CD14-positive monocyte (primary cell): ENCODE results near the gene DLGAP5. TPM values are rescaled to one million over a fixed set of nuclear protein-coding genes. Genes with fewer than 3 reads are reported as not detected.

ENCODE experiments used
- DNase-seq, 3 donors: peaks; one replicate each; pipeline ENCODE4 v3.0.0-alpha.2; 2011 to 2022
- H2AFZ ChIP-seq: 2 replicates; pipeline ENCODE4 v1.6.0; 2012; ENCODE audit warnings: mild to moderate bottlenecking, low read depth, low read length, inconsistent platforms; ENCODE audit not compliant: insufficient read depth, poor library complexity, severe bottlenecking
- H3K27ac ChIP-seq, 2 donors: 1 replicate in 1 of 2; 2 replicates in 1 of 2; pipeline ENCODE4 v1.5.1; 2012 to 2013; ENCODE audit warnings: low read length in 2 of 2, control low read depth in 1 of 2, inconsistent platforms in 1 of 2, low read depth in 1 of 2, mild to moderate bottlenecking in 1 of 2
- H3K27me3 ChIP-seq, 2 donors: one replicate each; pipeline versions ENCODE4 v1.6.0 to v1.6.1; 2011 to 2013; ENCODE audit warnings: low read length in 2 of 2; ENCODE audit not compliant: control insufficient read depth in 2 of 2, insufficient read depth in 2 of 2
- H3K36me3 ChIP-seq, 2 donors: replicated peaks in 1 of 2; 1 replicate in 1 of 2; 2 replicates in 1 of 2; pipeline versions ENCODE4 v1.5.1 to v1.6.1; 2012 to 2013; ENCODE audit warnings: low read length in 2 of 2, control low read depth in 1 of 2, inconsistent platforms in 1 of 2, mild to moderate bottlenecking in 1 of 2; ENCODE audit not compliant: insufficient read depth in 2 of 2, control insufficient read depth in 1 of 2
- H3K4me1 ChIP-seq, 2 donors: 1 replicate in 1 of 2; 2 replicates in 1 of 2; pipeline versions ENCODE4 v1.5.1 to v1.6.1; 2012 to 2013; ENCODE audit warnings: low read length in 2 of 2, control low read depth in 1 of 2, inconsistent platforms in 1 of 2, mild to moderate bottlenecking in 1 of 2, moderate library complexity in 1 of 2; ENCODE audit not compliant: insufficient read depth in 2 of 2, control insufficient read depth in 1 of 2
- H3K4me2 ChIP-seq: replicated peaks from 2 replicates; pipeline ENCODE3; 2012; ENCODE audit warnings: low read length, moderate library complexity, mild to moderate bottlenecking; ENCODE audit not compliant: poor library complexity, severe bottlenecking; ENCODE audit errors: extremely low read depth
- H3K4me3 ChIP-seq, 3 experiments: fragments of 200-600 bp in 1 of 3; sonication (generic) in 1 of 3; replicated peaks in 1 of 3; 1 replicate in 2 of 3; 2 replicates in 1 of 3; pipeline ENCODE4 v1.5.1; 2011 to 2013; ENCODE audit warnings: low read length in 3 of 3, mild to moderate bottlenecking in 3 of 3, control low read depth in 2 of 3, low read depth in 2 of 3, inconsistent platforms in 1 of 3, moderate library complexity in 1 of 3
- H3K79me2 ChIP-seq: 2 replicates; pipeline ENCODE4 v1.6.0; 2012; ENCODE audit warnings: mild to moderate bottlenecking, control low read depth, inconsistent platforms, low read length, moderate library complexity; ENCODE audit not compliant: insufficient read depth
- H3K9ac ChIP-seq: 2 replicates; pipeline ENCODE4 v1.6.0; 2017; ENCODE audit warnings: low read length, mild to moderate bottlenecking; ENCODE audit not compliant: insufficient read depth, poor library complexity, severe bottlenecking
- H3K9me3 ChIP-seq, 2 donors: replicated peaks in 1 of 2; 1 replicate in 1 of 2; 2 replicates in 1 of 2; pipeline versions ENCODE4 v1.5.1 to v1.6.1; 2012 to 2013; ENCODE audit warnings: low read length in 2 of 2, control low read depth in 1 of 2; ENCODE audit not compliant: control insufficient read depth in 1 of 2, insufficient read depth in 1 of 2
- H4K20me1 ChIP-seq: 2 replicates; pipeline ENCODE4 v1.6.0; 2012; ENCODE audit warnings: mild to moderate bottlenecking, low read length, control low read depth, moderate library complexity; ENCODE audit not compliant: insufficient read depth
- H3K27ac Mint-ChIP-seq, 7 donors: one replicate each; pipeline ENCODE4 v1.8.0; 2020; ENCODE audit warnings: mild to moderate bottlenecking in 7 of 7, mixed read lengths in 7 of 7, moderate library complexity in 6 of 7, inconsistent platforms in 2 of 7
- H3K27me3 Mint-ChIP-seq, 3 donors: one replicate each; pipeline ENCODE4 v1.8.0; 2021 to 2022; ENCODE audit warnings: low read depth in 3 of 3, mild to moderate bottlenecking in 3 of 3, mixed read lengths in 3 of 3, moderate library complexity in 3 of 3, inconsistent platforms in 1 of 3
- H3K36me3 Mint-ChIP-seq, 2 donors: one replicate each; pipeline ENCODE4 v1.8.0; 2020; ENCODE audit warnings: mixed read lengths in 2 of 2, inconsistent platforms in 1 of 2, mild to moderate bottlenecking in 1 of 2
- H3K4me1 Mint-ChIP-seq: one replicate; pipeline ENCODE4 v1.8.0; 2020; ENCODE audit warnings: mild to moderate bottlenecking, mixed read lengths
- H3K4me3 Mint-ChIP-seq, 2 donors: one replicate each; pipeline ENCODE4 v1.8.0; 2020; ENCODE audit warnings: mild to moderate bottlenecking in 2 of 2, mixed read lengths in 2 of 2, moderate library complexity in 1 of 2
- H3K9me3 Mint-ChIP-seq, 7 donors: one replicate each; pipeline ENCODE4 v1.8.0; 2020 to 2022; ENCODE audit warnings: mixed read lengths in 7 of 7, mild to moderate bottlenecking in 6 of 7, moderate library complexity in 6 of 7, inconsistent platforms in 2 of 7
- CTCF ChIP-seq: fragments of 200-600 bp; IDR thresholded peaks from one replicate; pipeline ENCODE4 v1.8.0; 2022; ENCODE audit warnings: antibody characterized with exemption, mild to moderate bottlenecking
- WGBS: methylation state at CpG from one replicate; pipeline ENCODE4 v1.1.5; 2013; ENCODE audit warnings: missing lambda C conversion rate; ENCODE audit not compliant: insufficient coverage; 5-methylcytosine and 5-hydroxymethylcytosine counted together
- intact Hi-C, 2 donors: fragments of 100-400 bp; cut with micrococcal nuclease; formaldehyde crosslinking; loops; one replicate each; pipeline versions ENCODE4 v1.15.0 to v1.15.1; 2023
- polyA plus RNA-seq, 3 donors: library from polyadenylated mRNA; depleted of rRNA in 1 of 3; unstranded in 2 of 3; stranded (reverse) in 1 of 3; fragments of 300-500 nt in 2 of 3; fragments of >200 nt in 1 of 3; fragmentation: Illumina TruSeq in 2 of 3; gene quantifications; 1 replicate in 2 of 3; 2 replicates in 1 of 3; pipeline ENCODE4 v1.2.3, GENCODE V29; 2012 to 2021

The DLGAP5 gene
- polyA plus RNA-seq, 3 donors, result 0.23 TPM; not detected in 2

- Histone ChIP-seq H3K36me3 (no peaks in the 10 kb centered on the region), H4K20me1 (no peaks in the 10 kb centered on the region), H3K9ac (peak overlapping the region; percentile 45), H3K27me3 (no peaks in the 10 kb centered on the region), H3K9me3 (peaks cover 6 to 19% of the 10 kb centered on the region in 2 donors), H3K4me3 (peak overlapping the region in 1 of 3 experiments; percentile 31), H2AFZ (no peak overlapping the region), H3K4me1 (peaks cover 64 to 71% of the 10 kb centered on the region in 2 donors), H3K79me2 (no peaks in the 10 kb centered on the region), H3K4me2 (peak overlapping the region; percentile 26), H3K27ac (peak overlapping the region; percentile 85 to 90)
- Mint-ChIP-seq H3K4me1 (peaks cover 54% of the 10 kb centered on the region), H3K9me3 (peaks cover 5 to 31% (median 14%) of the 10 kb centered on the region in 7 donors), H3K4me3 (peak overlapping the region in 1 of 2 donors; percentile 51), H3K27ac (peak overlapping the region; percentile 89 to 98 (median 92)), H3K27me3 (peaks cover 0 to 6% (median 0%) of the 10 kb centered on the region in 3 donors), H3K36me3 (peaks cover 10 to 20% of the 10 kb centered on the region in 2 donors)
- intact Hi-C loops, result no loop called here
- 96% methylated on average over 4 of the region's 6 CpGs for WGBS
- DNase-seq, result peak; percentile 59 to 88 (median 77)
- no peak for TF ChIP-seq CTCF
Observed at GRCh38 chr14:55103971-55104954, 87.1 kb downstream of the DLGAP5 start.

GRCh38 chr14:55103005-55103640 lies 88.3 kb downstream of the DLGAP5 start:
- Mint-ChIP-seq H3K4me3 (peak overlapping the region; percentile 34 to 35), H3K36me3 (peaks cover 2 to 19% of the 10 kb centered on the region in 2 donors), H3K27me3 (peaks cover 0 to 8% (median 0%) of the 10 kb centered on the region in 3 donors), H3K4me1 (peaks cover 53% of the 10 kb centered on the region), H3K27ac (peak overlapping the region; percentile 89 to 98 (median 92)), H3K9me3 (peaks cover 7 to 30% (median 14%) of the 10 kb centered on the region in 7 donors)
- intact Hi-C loops, result no loop called here
- Histone ChIP-seq H4K20me1 (no peaks in the 10 kb centered on the region), H3K4me1 (peaks cover 63 to 70% of the 10 kb centered on the region in 2 donors), H3K9ac (peak overlapping the region; percentile 45), H3K27ac (peak overlapping the region; percentile 85 to 90), H3K79me2 (no peaks in the 10 kb centered on the region), H3K4me2 (peak overlapping the region; percentile 26), H3K36me3 (no peaks in the 10 kb centered on the region), H3K4me3 (peak overlapping the region in 1 of 3 experiments; percentile 31), H2AFZ (peak overlapping the region; percentile 51), H3K9me3 (peaks cover 6 to 19% of the 10 kb centered on the region in 2 donors), H3K27me3 (no peaks in the 10 kb centered on the region)
- 35% methylated on average over 10 of the region's 13 CpGs for WGBS
- DNase-seq, result peak; percentile 71 to 80 (median 79)
- TF ChIP-seq CTCF, result no peak
